ENCODE data around the gene SCN2B. TPM values are rescaled to one million over a fixed set of nuclear protein-coding genes. Genes with fewer than 3 reads are reported as not detected.

Gene SCN2B
- total and polyA plus RNA-seq, 2 of the 13 experiments (the other 11 are each of a cell fraction or from before 2014, with no cell fraction given) = 0.01 to 0.02 TPM

GRCh38 chr11:118212131-118212725 lies 35.8 kb upstream of the SCN2B start (continued):
- no peak for TF ChIP-seq BCLAF1 (IDR thresholded peaks at IDR 0.05)
- TF ChIP-seq CREM (IDR thresholded peaks at IDR 0.05) = peak; percentile 91
- no peak for TF ChIP-seq CREM (CRISPR knock-in tag; IDR thresholded peaks at IDR 0.05)
- TF ChIP-seq HIC2 (CRISPR knock-in tag; IDR thresholded peaks at IDR 0.05; ENCODE audit: low read depth) = peak; percentile 52
- peak; percentile 84 for TF ChIP-seq BCL6 (CRISPR knock-in tag; IDR thresholded peaks at IDR 0.05)
- TF ChIP-seq ZNF337 (CRISPR knock-in tag; IDR thresholded peaks at IDR 0.05; ENCODE audit: borderline replicate concordance, low read depth) = peak; percentile 86
- TF ChIP-seq ZFP90 (CRISPR knock-in tag; IDR thresholded peaks at IDR 0.05; ENCODE audit: borderline replicate concordance) = peak; percentile 43; the same call in 1 of the 2 replicates
- TF ChIP-seq ZNF263 (CRISPR knock-in tag; IDR thresholded peaks at IDR 0.05) = no peak; the same call in 1 of the 2 replicates
- peak; percentile 54; the same call in 1 of the 2 replicates for TF ChIP-seq GMEB1 (CRISPR knock-in tag; IDR thresholded peaks at IDR 0.05; ENCODE audit: borderline replicate concordance)
- peak; percentile 99 for TF ChIP-seq TFAP4 (IDR thresholded peaks at IDR 0.05; ENCODE audit: borderline replicate concordance, low read depth)
- peak; percentile 88; the same call in 1 of the 2 replicates for TF ChIP-seq KDM4B (CRISPR knock-in tag; IDR thresholded peaks at IDR 0.05)
- TF ChIP-seq ZNF687 (CRISPR knock-in tag; IDR thresholded peaks at IDR 0.05) = peak; percentile 34; the same call in 1 of the 2 replicates
- TF ChIP-seq IKZF5 (CRISPR knock-in tag; IDR thresholded peaks at IDR 0.05) = peak; percentile 74
- peak; percentile 75; the same call in 1 of the 2 replicates for TF ChIP-seq MIER2 (CRISPR knock-in tag; IDR thresholded peaks at IDR 0.05)
- no peak for TF ChIP-seq CC2D1A (CRISPR knock-in tag; IDR thresholded peaks at IDR 0.05)
